HG03571 (cell line): ENCODE results near the gene CATSPERE.

Experiments
- ATAC-seq: cut with Tn5 transposase; IDR thresholded peaks from one replicate; pipeline ENCODE4 v1.9.1; 2021; ENCODE audit not compliant: unreplicated experiment

CATSPERE gene, protein sequence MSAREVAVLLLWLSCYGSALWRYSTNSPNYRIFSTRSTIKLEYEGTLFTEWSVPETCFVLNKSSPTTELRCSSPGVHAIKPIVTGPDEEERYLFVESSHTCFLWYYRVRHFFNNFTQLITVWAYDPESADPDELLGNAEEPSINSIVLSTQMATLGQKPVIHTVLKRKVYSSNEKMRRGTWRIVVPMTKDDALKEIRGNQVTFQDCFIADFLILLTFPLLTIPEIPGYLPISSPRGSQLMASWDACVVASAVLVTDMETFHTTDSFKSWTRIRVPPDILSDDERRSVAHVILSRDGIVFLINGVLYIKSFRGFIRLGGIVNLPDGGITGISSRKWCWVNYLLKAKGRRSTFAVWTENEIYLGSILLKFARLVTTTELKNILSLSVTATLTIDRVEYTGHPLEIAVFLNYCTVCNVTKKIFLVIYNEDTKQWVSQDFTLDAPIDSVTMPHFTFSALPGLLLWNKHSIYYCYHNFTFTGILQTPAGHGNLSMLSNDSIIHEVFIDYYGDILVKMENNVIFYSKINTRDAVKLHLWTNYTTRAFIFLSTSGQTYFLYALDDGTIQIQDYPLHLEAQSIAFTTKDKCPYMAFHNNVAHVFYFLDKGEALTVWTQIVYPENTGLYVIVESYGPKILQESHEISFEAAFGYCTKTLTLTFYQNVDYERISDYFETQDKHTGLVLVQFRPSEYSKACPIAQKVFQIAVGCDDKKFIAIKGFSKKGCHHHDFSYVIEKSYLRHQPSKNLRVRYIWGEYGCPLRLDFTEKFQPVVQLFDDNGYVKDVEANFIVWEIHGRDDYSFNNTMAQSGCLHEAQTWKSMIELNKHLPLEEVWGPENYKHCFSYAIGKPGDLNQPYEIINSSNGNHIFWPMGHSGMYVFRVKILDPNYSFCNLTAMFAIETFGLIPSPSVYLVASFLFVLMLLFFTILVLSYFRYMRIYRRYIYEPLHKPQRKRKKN

GRCh38 chr1:244461245-244462071 is at the start of gene CATSPERE:
CATSPERE (plus strand) TSS chr1:244461273; CDS start chr1:244461430, 157 bp downstream.
- ATAC-seq, result peak; percentile 99

DNA sequence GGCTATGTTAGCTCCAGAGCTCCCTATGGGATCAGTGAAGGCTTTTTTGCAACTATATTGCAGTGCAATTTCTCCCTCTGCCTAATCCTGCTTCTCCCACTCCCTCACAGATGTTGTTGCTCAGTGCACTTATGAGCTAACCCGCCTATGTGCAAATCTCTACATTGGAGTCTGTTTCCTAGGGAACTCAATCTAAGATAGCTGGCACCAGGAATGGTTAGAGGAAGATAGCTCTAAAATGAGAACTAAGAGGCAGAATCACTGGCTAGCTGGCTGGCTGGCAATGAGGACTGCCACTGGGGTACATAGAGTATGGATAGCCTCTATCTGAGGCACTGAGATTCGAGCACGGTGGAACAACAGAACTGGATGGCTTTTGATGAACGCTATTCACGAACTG is 48.9 kb upstream of the CATSPERE start:
- ATAC-seq, result no peak

- ATAC-seq, result no peak
These were observed 47.3 kb upstream of the CATSPERE start for GRCh38 chr1:244413736-244414135.

DNA sequence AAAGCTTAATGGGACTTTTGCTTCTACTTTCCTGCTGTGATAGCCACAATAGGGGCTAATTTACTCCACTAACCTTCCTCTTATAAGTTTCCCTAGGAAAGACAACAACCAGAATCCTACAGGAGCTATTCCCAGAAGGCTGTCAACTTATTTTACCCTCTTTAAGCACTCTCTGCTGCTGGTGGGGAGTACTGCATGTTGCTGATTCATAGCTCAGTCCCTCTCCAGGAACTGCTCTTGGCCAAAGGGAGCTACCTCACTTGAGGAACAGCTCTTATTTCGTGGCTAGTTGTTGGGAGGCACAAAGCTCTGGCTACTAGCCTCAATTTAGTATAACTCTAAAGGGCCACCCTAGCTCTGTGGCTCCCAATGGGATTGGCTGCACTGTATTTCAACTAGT is 46.5 kb upstream of the CATSPERE start:
- no peak for ATAC-seq

GRCh38 chr1:244419024-244419423 is 42.0 kb upstream of the CATSPERE start:
- no peak for ATAC-seq

- ATAC-seq, result no peak
These were observed 38.9 kb upstream of the CATSPERE start for GRCh38 chr1:244422174-244422573.

DNA sequence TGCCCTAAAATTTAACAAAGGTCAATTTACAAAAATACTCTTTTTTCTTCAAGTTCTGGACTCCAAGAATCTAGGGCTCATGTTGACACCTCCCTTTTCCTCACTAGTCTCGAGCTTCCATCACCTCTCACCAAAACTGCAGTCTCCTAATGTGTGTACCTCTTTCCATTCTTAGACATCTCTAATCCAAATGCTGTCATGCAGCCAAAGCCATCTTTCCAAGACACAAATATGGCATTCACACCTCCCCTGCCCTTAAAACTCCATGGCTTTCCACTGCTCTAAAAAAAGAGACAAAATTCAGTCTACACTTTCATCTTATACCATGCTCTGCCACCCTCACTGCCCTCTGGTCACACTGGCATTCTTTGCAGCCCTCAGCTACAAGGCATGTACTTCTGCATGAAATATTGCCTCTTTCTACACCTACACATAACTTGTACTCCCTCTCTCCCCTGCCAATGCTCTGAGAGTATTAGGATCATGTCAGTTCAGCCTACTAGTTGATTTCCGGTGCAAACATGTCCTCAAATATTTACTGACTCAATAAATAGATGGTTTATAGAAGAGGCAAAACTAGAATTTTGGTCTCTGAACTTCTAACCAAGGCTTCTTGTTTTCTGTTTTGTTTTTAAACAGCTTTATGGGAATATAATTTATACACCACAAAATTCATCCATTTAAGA is 36.3 kb upstream of the CATSPERE start:
- no peak for ATAC-seq

DNA sequence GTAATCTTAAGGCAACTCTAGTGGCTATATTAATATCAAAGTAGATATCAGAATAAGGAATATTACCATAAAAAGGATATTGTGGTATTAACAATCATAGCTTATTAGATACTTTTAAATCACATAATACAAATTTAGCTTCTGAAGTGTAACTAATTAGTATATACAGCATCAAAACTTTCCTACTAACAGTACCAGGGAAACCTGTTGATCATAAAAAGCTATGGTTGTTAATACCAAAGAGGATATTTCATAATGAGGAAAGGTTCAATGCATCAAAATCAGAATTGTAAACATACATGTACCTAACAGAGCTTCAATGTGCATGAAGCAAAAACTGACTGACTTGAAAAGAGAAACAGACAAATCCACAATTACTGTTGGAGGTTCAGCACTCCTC is 33.4 kb upstream of the CATSPERE start:
- no peak for ATAC-seq

- ATAC-seq, result no peak
These were observed 31.3 kb upstream of the CATSPERE start for GRCh38 chr1:244429818-244430217.

- no peak for ATAC-seq
These were observed 29.9 kb upstream of the CATSPERE start for GRCh38 chr1:244431166-244431565.

DNA sequence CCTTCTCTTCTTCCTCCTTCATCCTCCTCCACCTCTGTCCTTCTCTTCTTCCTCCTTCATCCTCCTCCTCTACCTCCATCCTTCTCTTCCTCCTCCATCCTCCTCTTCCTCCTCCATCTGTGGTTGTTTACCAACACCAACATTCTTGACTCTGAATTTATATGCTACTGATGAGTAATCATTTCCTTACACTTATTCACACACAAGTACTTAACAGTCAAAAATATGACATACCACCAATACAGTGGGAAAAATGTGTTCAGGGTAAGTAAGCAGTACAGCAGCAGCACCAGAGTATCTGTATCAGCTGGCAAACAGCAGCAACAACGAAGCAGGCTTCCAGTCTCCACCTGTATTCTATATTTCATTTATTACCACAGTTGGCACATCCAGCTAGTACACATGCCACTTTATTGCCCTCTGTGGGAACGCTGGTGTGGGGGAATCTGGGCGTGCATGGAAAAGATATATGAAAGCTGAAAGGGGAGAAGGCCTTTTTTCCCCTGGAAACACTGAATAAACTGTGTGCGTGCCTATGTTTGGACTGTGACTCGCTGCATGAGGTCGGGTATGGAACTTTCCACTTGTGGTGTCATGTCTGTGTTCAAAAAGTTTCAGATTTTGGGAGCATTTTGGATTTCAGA is 25.4 kb upstream of the CATSPERE start:
- ATAC-seq, result no peak

DNA sequence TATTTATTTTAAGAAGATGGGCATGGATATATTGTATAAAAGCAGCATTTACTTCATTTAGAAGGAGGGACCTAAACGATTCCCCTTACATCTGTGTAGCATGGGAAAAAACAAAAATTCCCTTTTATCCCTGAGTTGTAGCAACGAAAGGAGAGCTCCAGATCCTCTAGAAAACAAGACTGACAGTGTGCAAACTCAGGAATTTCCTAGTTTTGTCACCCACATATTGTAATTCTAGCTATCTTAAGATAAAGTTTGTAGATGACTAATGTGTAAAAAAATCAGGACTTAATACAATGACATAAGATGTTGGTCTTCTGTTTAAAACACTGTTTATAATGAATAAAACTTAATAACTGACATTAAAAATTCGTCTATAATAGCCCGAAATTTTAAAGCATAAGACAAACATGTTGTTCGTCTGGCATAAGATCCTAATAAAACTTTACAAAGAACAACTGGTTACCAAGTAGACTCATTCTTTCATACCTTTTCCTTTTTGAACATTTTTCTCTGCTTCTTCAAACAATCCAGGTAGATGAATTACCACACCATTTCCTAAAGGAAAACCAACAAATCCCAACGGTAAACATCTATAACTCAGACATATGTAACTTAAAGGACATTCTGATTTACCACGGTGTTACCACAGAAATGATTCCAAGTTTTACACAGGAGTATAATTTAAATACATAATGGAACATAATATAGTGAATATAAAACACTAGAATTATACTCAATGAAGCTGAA is 24.6 kb upstream of the CATSPERE start:
- no peak for ATAC-seq

GRCh38 chr1:244437086-244437468 is 24.0 kb upstream of the CATSPERE start:
- ATAC-seq, result no peak

DNA sequence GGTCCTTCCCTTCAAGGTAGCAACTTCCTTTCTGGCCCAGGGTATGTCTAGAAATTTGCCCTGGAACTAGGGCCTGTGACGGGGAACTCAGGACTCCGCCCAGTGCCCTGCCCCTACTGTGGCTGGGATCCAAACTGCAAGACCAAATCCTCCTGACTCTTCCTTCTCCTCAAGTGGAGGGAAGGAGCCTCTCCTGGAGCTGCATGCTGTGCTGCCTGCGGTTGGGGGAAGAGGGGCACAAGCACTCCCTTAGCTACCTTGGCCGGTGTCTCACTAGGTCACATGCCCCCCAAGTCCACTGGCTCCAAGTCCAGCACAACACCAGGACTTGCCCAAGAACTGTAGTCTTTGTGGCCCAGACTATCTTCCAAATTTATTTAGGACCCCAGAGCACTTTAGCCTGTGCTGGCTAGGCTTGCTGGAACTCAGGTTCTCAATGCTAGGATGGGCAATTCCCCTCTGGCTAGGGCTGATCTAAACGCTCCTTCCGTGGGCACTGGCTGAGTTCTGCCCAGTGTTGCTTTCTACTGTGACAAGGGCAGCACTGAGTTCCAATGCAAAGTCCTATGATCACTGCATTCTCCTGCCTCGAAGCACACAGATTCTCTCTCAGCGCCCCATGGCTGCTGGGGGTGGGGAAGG is 21.6 kb upstream of the CATSPERE start:
- ATAC-seq, result no peak

DNA sequence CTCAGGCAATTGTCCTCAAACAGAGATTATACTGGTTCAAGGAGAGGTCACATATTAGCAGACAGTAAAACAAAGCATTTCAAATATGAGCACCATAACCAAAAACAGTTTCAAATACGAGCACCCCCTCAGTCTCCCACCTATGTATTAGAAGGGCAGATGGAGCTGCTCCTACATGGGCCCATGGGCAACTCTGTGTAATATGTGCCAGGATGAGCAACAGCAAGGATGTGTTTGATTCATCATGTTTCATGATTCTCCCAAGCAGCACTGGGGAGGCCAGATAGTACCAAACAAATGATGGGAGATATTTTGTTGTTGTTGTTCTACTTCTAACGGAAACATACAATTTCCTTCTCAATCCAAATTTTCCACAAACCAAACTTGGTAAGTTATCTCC is 18.2 kb upstream of the CATSPERE start:
- ATAC-seq, result no peak

GRCh38 chr1:244444854-244445253 is 16.2 kb upstream of the CATSPERE start:
- ATAC-seq, result no peak

- ATAC-seq, result no peak
These were observed 15.5 kb upstream of the CATSPERE start for GRCh38 chr1:244445320-244446181.

DNA sequence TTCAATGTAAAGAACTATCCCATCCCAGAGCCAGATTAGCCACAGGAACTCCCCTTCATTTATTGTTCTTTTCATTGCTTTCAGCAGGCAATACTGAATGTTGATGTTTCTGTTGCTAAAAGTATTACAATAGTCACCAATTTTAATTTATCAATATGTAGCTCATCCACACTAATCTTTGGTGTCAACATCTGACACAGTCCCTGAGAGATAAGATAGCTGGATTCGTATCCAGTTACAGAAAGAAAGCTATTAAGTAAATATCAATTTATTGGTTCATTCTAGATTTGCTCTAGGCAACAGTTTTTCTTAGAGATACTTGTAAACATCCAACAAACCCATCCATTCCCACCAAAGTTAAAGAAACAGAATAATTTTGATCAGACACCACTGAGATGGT is 14.0 kb upstream of the CATSPERE start:
- no peak for ATAC-seq
